Activated CD4-positive, CD25-positive, alpha-beta regulatory T cell treated with anti-CD3 and anti-CD28 coated beads, Interleukin-2, amount 50 U/mL, for 72 hours (primary cell): ENCODE data around the gene TLE4.

ENCODE experiments used
- DNase-seq: peaks from one replicate; pipeline ENCODE4 v3.0.0; 2021

The TLE4 gene

GRCh38 chr9:79572608-79573411 lies 1.0 kb downstream of the TLE4 start:
- peak; percentile 66 for DNase-seq

GRCh38 chr9:79573412-79573923 lies 1.7 kb downstream of the TLE4 start:
- no peak for DNase-seq

GRCh38 chr9:79574136-79574535 lies 2.4 kb downstream of the TLE4 start:
- no peak for DNase-seq

GRCh38 chr9:79574781-79575180 lies 3.0 kb downstream of the TLE4 start:
- no peak for DNase-seq

- DNase-seq = no peak
Measured at GRCh38 chr9:79575547-79575946, 3.8 kb downstream of the TLE4 start.

- DNase-seq = no peak
Measured at GRCh38 chr9:79577969-79578723, 6.4 kb downstream of the TLE4 start.

GRCh38 chr9:79578891-79579290 lies 7.1 kb downstream of the TLE4 start:
- no peak for DNase-seq

GRCh38 chr9:79579624-79580023 lies 7.9 kb downstream of the TLE4 start:
- DNase-seq = no peak

- DNase-seq = no peak
Measured at GRCh38 chr9:79580055-79580454, 8.3 kb downstream of the TLE4 start.

- no peak for DNase-seq
Measured at GRCh38 chr9:79581388-79581787, 9.6 kb downstream of the TLE4 start.

GRCh38 chr9:79581794-79582193 lies 10.0 kb downstream of the TLE4 start:
- no peak for DNase-seq

GRCh38 chr9:79583952-79584654 lies 12.3 kb downstream of the TLE4 start:
- DNase-seq = no peak

- DNase-seq = no peak
Measured at GRCh38 chr9:79584655-79584982, 12.9 kb downstream of the TLE4 start.

GRCh38 chr9:79588488-79589223 lies 16.9 kb downstream of the TLE4 start:
- no peak for DNase-seq

- no peak for DNase-seq
Measured at GRCh38 chr9:79591458-79591857, 19.7 kb downstream of the TLE4 start.

- no peak for DNase-seq
Measured at GRCh38 chr9:79592726-79593493, 21.1 kb downstream of the TLE4 start.

GRCh38 chr9:79598562-79599345 lies 27.0 kb downstream of the TLE4 start:
- no peak for DNase-seq

GRCh38 chr9:79600466-79600865 lies 28.7 kb downstream of the TLE4 start:
- DNase-seq = no peak

- no peak for DNase-seq
Measured at GRCh38 chr9:79603222-79603920, 31.6 kb downstream of the TLE4 start.

GRCh38 chr9:79604149-79604548 lies 32.4 kb downstream of the TLE4 start:
- DNase-seq = no peak
